CD14-positive monocyte (primary cell): Measurements from ENCODE around the gene TPD52L1. TPM values are rescaled to one million over a fixed set of nuclear protein-coding genes. Genes with fewer than 3 reads are reported as not detected.

Source experiments
- DNase-seq, 3 donors: peaks; one replicate each; pipeline ENCODE4 v3.0.0-alpha.2; 2011 to 2022
- H2AFZ ChIP-seq: 2 replicates; pipeline ENCODE4 v1.6.0; 2012; ENCODE audit warnings: mild to moderate bottlenecking, low read depth, low read length, inconsistent platforms; ENCODE audit not compliant: insufficient read depth, poor library complexity, severe bottlenecking
- H3K27ac ChIP-seq, 2 donors: 1 replicate in 1 of 2; 2 replicates in 1 of 2; pipeline ENCODE4 v1.5.1; 2012 to 2013; ENCODE audit warnings: low read length in 2 of 2, control low read depth in 1 of 2, inconsistent platforms in 1 of 2, low read depth in 1 of 2, mild to moderate bottlenecking in 1 of 2
- H3K27me3 ChIP-seq, 2 donors: one replicate each; pipeline versions ENCODE4 v1.6.0 to v1.6.1; 2011 to 2013; ENCODE audit warnings: low read length in 2 of 2; ENCODE audit not compliant: control insufficient read depth in 2 of 2, insufficient read depth in 2 of 2
- H3K36me3 ChIP-seq, 2 donors: replicated peaks in 1 of 2; 1 replicate in 1 of 2; 2 replicates in 1 of 2; pipeline versions ENCODE4 v1.5.1 to v1.6.1; 2012 to 2013; ENCODE audit warnings: low read length in 2 of 2, control low read depth in 1 of 2, inconsistent platforms in 1 of 2, mild to moderate bottlenecking in 1 of 2; ENCODE audit not compliant: insufficient read depth in 2 of 2, control insufficient read depth in 1 of 2
- H3K4me1 ChIP-seq, 2 donors: 1 replicate in 1 of 2; 2 replicates in 1 of 2; pipeline versions ENCODE4 v1.5.1 to v1.6.1; 2012 to 2013; ENCODE audit warnings: low read length in 2 of 2, control low read depth in 1 of 2, inconsistent platforms in 1 of 2, mild to moderate bottlenecking in 1 of 2, moderate library complexity in 1 of 2; ENCODE audit not compliant: insufficient read depth in 2 of 2, control insufficient read depth in 1 of 2
- H3K4me2 ChIP-seq: replicated peaks from 2 replicates; pipeline ENCODE3; 2012; ENCODE audit warnings: low read length, moderate library complexity, mild to moderate bottlenecking; ENCODE audit not compliant: poor library complexity, severe bottlenecking; ENCODE audit errors: extremely low read depth
- H3K4me3 ChIP-seq, 3 experiments: fragments of 200-600 bp in 1 of 3; sonication (generic) in 1 of 3; replicated peaks in 1 of 3; 1 replicate in 2 of 3; 2 replicates in 1 of 3; pipeline ENCODE4 v1.5.1; 2011 to 2013; ENCODE audit warnings: low read length in 3 of 3, mild to moderate bottlenecking in 3 of 3, control low read depth in 2 of 3, low read depth in 2 of 3, inconsistent platforms in 1 of 3, moderate library complexity in 1 of 3
- H3K79me2 ChIP-seq: 2 replicates; pipeline ENCODE4 v1.6.0; 2012; ENCODE audit warnings: mild to moderate bottlenecking, control low read depth, inconsistent platforms, low read length, moderate library complexity; ENCODE audit not compliant: insufficient read depth
- H3K9ac ChIP-seq: 2 replicates; pipeline ENCODE4 v1.6.0; 2017; ENCODE audit warnings: low read length, mild to moderate bottlenecking; ENCODE audit not compliant: insufficient read depth, poor library complexity, severe bottlenecking
- H3K9me3 ChIP-seq, 2 donors: replicated peaks in 1 of 2; 1 replicate in 1 of 2; 2 replicates in 1 of 2; pipeline versions ENCODE4 v1.5.1 to v1.6.1; 2012 to 2013; ENCODE audit warnings: low read length in 2 of 2, control low read depth in 1 of 2; ENCODE audit not compliant: control insufficient read depth in 1 of 2, insufficient read depth in 1 of 2
- H4K20me1 ChIP-seq: 2 replicates; pipeline ENCODE4 v1.6.0; 2012; ENCODE audit warnings: mild to moderate bottlenecking, low read length, control low read depth, moderate library complexity; ENCODE audit not compliant: insufficient read depth
- H3K27ac Mint-ChIP-seq, 7 donors: one replicate each; pipeline ENCODE4 v1.8.0; 2020; ENCODE audit warnings: mild to moderate bottlenecking in 7 of 7, mixed read lengths in 7 of 7, moderate library complexity in 6 of 7, inconsistent platforms in 2 of 7
- H3K27me3 Mint-ChIP-seq, 3 donors: one replicate each; pipeline ENCODE4 v1.8.0; 2021 to 2022; ENCODE audit warnings: low read depth in 3 of 3, mild to moderate bottlenecking in 3 of 3, mixed read lengths in 3 of 3, moderate library complexity in 3 of 3, inconsistent platforms in 1 of 3
- H3K36me3 Mint-ChIP-seq, 2 donors: one replicate each; pipeline ENCODE4 v1.8.0; 2020; ENCODE audit warnings: mixed read lengths in 2 of 2, inconsistent platforms in 1 of 2, mild to moderate bottlenecking in 1 of 2
- H3K4me1 Mint-ChIP-seq: one replicate; pipeline ENCODE4 v1.8.0; 2020; ENCODE audit warnings: mild to moderate bottlenecking, mixed read lengths
- H3K4me3 Mint-ChIP-seq, 2 donors: one replicate each; pipeline ENCODE4 v1.8.0; 2020; ENCODE audit warnings: mild to moderate bottlenecking in 2 of 2, mixed read lengths in 2 of 2, moderate library complexity in 1 of 2
- H3K9me3 Mint-ChIP-seq, 7 donors: one replicate each; pipeline ENCODE4 v1.8.0; 2020 to 2022; ENCODE audit warnings: mixed read lengths in 7 of 7, mild to moderate bottlenecking in 6 of 7, moderate library complexity in 6 of 7, inconsistent platforms in 2 of 7
- CTCF ChIP-seq: fragments of 200-600 bp; IDR thresholded peaks from one replicate; pipeline ENCODE4 v1.8.0; 2022; ENCODE audit warnings: antibody characterized with exemption, mild to moderate bottlenecking
- WGBS: methylation state at CpG from one replicate; pipeline ENCODE4 v1.1.5; 2013; ENCODE audit warnings: missing lambda C conversion rate; ENCODE audit not compliant: insufficient coverage; 5-methylcytosine and 5-hydroxymethylcytosine counted together
- intact Hi-C, 2 donors: fragments of 100-400 bp; cut with micrococcal nuclease; formaldehyde crosslinking; loops; one replicate each; pipeline versions ENCODE4 v1.15.0 to v1.15.1; 2023
- polyA plus RNA-seq, 3 donors: library from polyadenylated mRNA; depleted of rRNA in 1 of 3; unstranded in 2 of 3; stranded (reverse) in 1 of 3; fragments of 300-500 nt in 2 of 3; fragments of >200 nt in 1 of 3; fragmentation: Illumina TruSeq in 2 of 3; gene quantifications; 1 replicate in 2 of 3; 2 replicates in 1 of 3; pipeline ENCODE4 v1.2.3, GENCODE V29; 2012 to 2021

TPD52L1 gene
- polyA plus RNA-seq, 3 donors = not detected

GRCh38 chr6:125220712-125221111, 67.1 kb downstream of the TPD52L1 start:
- DNase-seq = no peak
- no peaks in the 10 kb centered on the region for H3K36me3 Mint-ChIP-seq
- H3K27me3 ChIP-seq = no peaks in the 10 kb centered on the region
- no peaks in the 10 kb centered on the region for H3K9me3 ChIP-seq
- no peaks in the 10 kb centered on the region for H4K20me1 ChIP-seq
- TF ChIP-seq CTCF = no peak
- no peaks in the 10 kb centered on the region for H3K4me1 ChIP-seq
- H3K4me1 Mint-ChIP-seq = no peaks in the 10 kb centered on the region
- no peaks in the 10 kb centered on the region for H3K79me2 ChIP-seq
- no peaks in the 10 kb centered on the region for H3K36me3 ChIP-seq
- peaks cover 0 to 2% (median 0%) of the 10 kb centered on the region in 3 donors for H3K27me3 Mint-ChIP-seq
- H2AFZ ChIP-seq = no peak overlapping the region
- no peak overlapping the region for H3K4me3 ChIP-seq
- no peak overlapping the region for H3K27ac Mint-ChIP-seq
- no peaks in the 10 kb centered on the region for H3K9me3 Mint-ChIP-seq
- intact Hi-C loops = no loop called here
- no peak overlapping the region for H3K9ac ChIP-seq
- no peak overlapping the region for H3K4me3 Mint-ChIP-seq
- WGBS = 100% methylated on average over 2 of the region's 2 CpGs
- no peak overlapping the region for H3K4me2 ChIP-seq
- no peak overlapping the region for H3K27ac ChIP-seq

- Mint-ChIP-seq H3K27me3 (no peaks in the 10 kb centered on the region), H3K4me3 (no peak overlapping the region), H3K27ac (no peak overlapping the region), H3K36me3 (no peaks in the 10 kb centered on the region), H3K9me3 (no peaks in the 10 kb centered on the region), H3K4me1 (no peaks in the 10 kb centered on the region)
- Histone ChIP-seq H3K4me3 (no peak overlapping the region), H3K36me3 (no peaks in the 10 kb centered on the region), H3K4me2 (no peak overlapping the region), H3K4me1 (no peaks in the 10 kb centered on the region), H3K79me2 (no peaks in the 10 kb centered on the region), H3K27ac (no peak overlapping the region), H4K20me1 (no peaks in the 10 kb centered on the region), H3K27me3 (no peaks in the 10 kb centered on the region), H2AFZ (no peak overlapping the region), H3K9me3 (no peaks in the 10 kb centered on the region), H3K9ac (no peak overlapping the region)
- intact Hi-C loops = no loop called here
- no peak for TF ChIP-seq CTCF
- 100% methylated on average over 2 of the region's 4 CpGs for whole genome bisulfite sequencing
- DNase-seq = no peak
Observed at GRCh38 chr6:125222531-125223455, 69.2 kb downstream of the TPD52L1 start.
